NT2/D1 (cell line): ENCODE measurements around the gene ASPSCR1.

Experiments used
- DNase-seq: peaks from one replicate; pipeline ENCODE4 v3.0.0-alpha.2; 2011; ENCODE audit warnings: low read depth, low spot score
- H3K27me3 ChIP-seq: 2 replicates; pipeline ENCODE4 v1.6.0; 2011; ENCODE audit warnings: mild to moderate bottlenecking; ENCODE audit not compliant: insufficient read length, insufficient read depth
- H3K36me3 ChIP-seq: 2 replicates; pipeline ENCODE4 v1.6.1; 2011; ENCODE audit warnings: mild to moderate bottlenecking, low read length, mixed read lengths; ENCODE audit not compliant: insufficient read depth, insufficient read length
- H3K4me1 ChIP-seq: 2 replicates; pipeline ENCODE4 v1.5.1; 2011; ENCODE audit not compliant: insufficient read depth, insufficient read length
- H3K4me3 ChIP-seq: 2 replicates; pipeline ENCODE4 v1.5.1; 2011; ENCODE audit warnings: low read depth; ENCODE audit not compliant: insufficient read length
- H3K9ac ChIP-seq: 2 replicates; pipeline ENCODE4 v1.6.0; 2011; ENCODE audit warnings: low read depth; ENCODE audit not compliant: insufficient read length
- H3K9me3 ChIP-seq: 2 replicates; pipeline ENCODE4 v1.5.1; 2011; ENCODE audit warnings: mild to moderate bottlenecking, low read length; ENCODE audit not compliant: insufficient read depth
- SUZ12 ChIP-seq: IDR thresholded peaks from 2 replicates; pipeline ENCODE4 v1.6.1; 2011; ENCODE audit not compliant: insufficient read length, insufficient read depth; ENCODE audit errors: extremely low read depth
- YY1 ChIP-seq: IDR thresholded peaks from 2 replicates; pipeline ENCODE4 v1.6.1; 2011; ENCODE audit not compliant: insufficient read length, insufficient read depth
- ZNF274 ChIP-seq: IDR thresholded peaks from 2 replicates; pipeline ENCODE4 v1.6.1; 2011; ENCODE audit warnings: mild to moderate bottlenecking, low read depth, low read length

Gene ASPSCR1

GRCh38 chr17:81931557-81932332, 45.7 kb upstream of the ASPSCR1 start:
- H3K27me3 ChIP-seq = peaks cover 10% of the 10 kb centered on the region
- peaks cover 30% of the 10 kb centered on the region for H3K4me1 ChIP-seq
- no peak overlapping the region for H3K9ac ChIP-seq
- TF ChIP-seq YY1 (no peak), ZNF274 (no peak), SUZ12 (no peak)
- H3K36me3 ChIP-seq = peaks cover 44% of the 10 kb centered on the region
- H3K4me3 ChIP-seq = no peak overlapping the region
- no peak for DNase-seq
- H3K9me3 ChIP-seq = no peaks in the 10 kb centered on the region

- Histone ChIP-seq H3K9ac (no peak overlapping the region), H3K4me3 (no peak overlapping the region), H3K4me1 (peaks cover 30% of the 10 kb centered on the region), H3K27me3 (peaks cover 10% of the 10 kb centered on the region), H3K9me3 (no peaks in the 10 kb centered on the region), H3K36me3 (peaks cover 44% of the 10 kb centered on the region)
- no peak for DNase-seq
- no peak for TF ChIP-seq ZNF274
- no peak for TF ChIP-seq YY1
- TF ChIP-seq SUZ12 = no peak
Measured at GRCh38 chr17:81932333-81932983, 45.0 kb upstream of the ASPSCR1 start.

GRCh38 chr17:81933178-81933699, 44.2 kb upstream of the ASPSCR1 start:
- H3K9ac ChIP-seq = no peak overlapping the region
- peaks cover 44% of the 10 kb centered on the region for H3K36me3 ChIP-seq
- DNase-seq = no peak
- TF ChIP-seq ZNF274 = no peak
- no peak for TF ChIP-seq YY1
- no peak for TF ChIP-seq SUZ12
- no peak overlapping the region for H3K4me3 ChIP-seq
- peaks cover 30% of the 10 kb centered on the region for H3K4me1 ChIP-seq
- H3K9me3 ChIP-seq = no peaks in the 10 kb centered on the region
- peaks cover 12% of the 10 kb centered on the region for H3K27me3 ChIP-seq

- Histone ChIP-seq H3K9ac (no peak overlapping the region), H3K36me3 (peaks cover 43% of the 10 kb centered on the region), H3K9me3 (no peaks in the 10 kb centered on the region), H3K4me1 (peaks cover 22% of the 10 kb centered on the region), H3K4me3 (no peak overlapping the region), H3K27me3 (peaks cover 14% of the 10 kb centered on the region)
- DNase-seq = no peak
- no peak for TF ChIP-seq SUZ12
- no peak for TF ChIP-seq ZNF274
- no peak for TF ChIP-seq YY1
Measured at GRCh38 chr17:81934098-81934757, 43.2 kb upstream of the ASPSCR1 start.

GRCh38 chr17:81934850-81935708, 42.4 kb upstream of the ASPSCR1 start:
- no peak for DNase-seq
- Histone ChIP-seq H3K4me3 (peak overlapping the region; percentile 12), H3K9ac (peak overlapping the region; percentile 61), H3K9me3 (no peaks in the 10 kb centered on the region), H3K36me3 (peaks cover 36% of the 10 kb centered on the region), H3K4me1 (peaks cover 20% of the 10 kb centered on the region), H3K27me3 (peaks cover 22% of the 10 kb centered on the region)
- no peak for TF ChIP-seq SUZ12
- no peak for TF ChIP-seq YY1
- no peak for TF ChIP-seq ZNF274

GRCh38 chr17:81935709-81936084, 41.7 kb upstream of the ASPSCR1 start:
- TF ChIP-seq YY1 = no peak
- TF ChIP-seq SUZ12 = no peak
- no peak for TF ChIP-seq ZNF274
- Histone ChIP-seq H3K4me3 (peak overlapping the region; percentile 11), H3K4me1 (peaks cover 20% of the 10 kb centered on the region), H3K27me3 (peaks cover 28% of the 10 kb centered on the region), H3K36me3 (peaks cover 35% of the 10 kb centered on the region), H3K9ac (peak overlapping the region; percentile 61), H3K9me3 (no peaks in the 10 kb centered on the region)
- no peak for DNase-seq

GRCh38 chr17:81939218-81939617, 38.2 kb upstream of the ASPSCR1 start:
- Histone ChIP-seq H3K36me3 (peaks cover 18% of the 10 kb centered on the region), H3K4me1 (peaks cover 26% of the 10 kb centered on the region), H3K4me3 (no peak overlapping the region), H3K27me3 (peaks cover 41% of the 10 kb centered on the region), H3K9me3 (no peaks in the 10 kb centered on the region), H3K9ac (peak overlapping the region; percentile 32)
- TF ChIP-seq SUZ12 (no peak), ZNF274 (no peak), YY1 (no peak)
- DNase-seq = no peak
